Measurements from ENCODE around the gene PFKM. TPM values are rescaled to one million over a fixed set of nuclear protein-coding genes. Genes with fewer than 3 reads are reported as not detected.

PFKM gene
- total and polyA plus RNA-seq, 9 of the 15 experiments (the other 6 are each of a cell fraction or from before 2014, with no cell fraction given) = 16.5 to 39.9 (median 31.7) TPM

DNA sequence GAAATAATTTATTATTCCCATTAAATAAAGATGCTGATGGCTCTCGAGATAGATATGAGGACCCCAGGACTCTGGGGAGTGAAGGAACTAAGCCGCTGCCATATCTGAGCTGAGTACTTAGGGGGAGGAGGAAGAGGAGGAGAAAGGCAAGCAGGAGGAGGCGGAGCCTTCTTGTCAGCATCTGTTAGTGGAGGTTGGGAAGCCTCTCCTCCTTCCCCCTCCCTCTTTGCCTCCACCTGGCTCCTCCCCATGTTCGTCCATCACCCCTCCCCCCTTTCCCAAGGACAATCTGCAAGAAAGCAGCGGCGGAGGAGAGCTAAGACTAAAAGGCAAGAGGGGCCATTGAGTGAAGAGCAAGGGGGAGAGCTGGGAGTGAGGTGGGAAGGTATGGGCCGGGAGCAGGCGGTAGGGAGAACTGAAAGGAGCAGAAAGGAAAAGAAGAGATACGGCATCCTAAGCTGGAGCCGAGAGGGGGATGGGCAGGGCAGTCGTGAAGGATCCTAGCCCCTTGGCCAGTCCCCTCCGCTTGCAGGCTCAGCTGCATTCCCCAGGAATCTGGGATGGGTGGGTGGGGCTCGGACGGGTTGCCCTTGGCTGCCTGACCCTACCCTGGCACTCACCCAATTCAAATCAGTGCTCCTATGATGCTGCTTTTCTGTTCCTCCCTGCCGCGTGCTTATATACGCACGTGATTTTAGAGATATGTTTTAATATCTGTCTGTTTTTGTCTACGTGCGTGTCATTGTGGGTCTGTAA is at the start of gene PFKM (continued):
- TF ChIP-seq ARNT (IDR thresholded peaks at IDR 0.05) (0 out of 4 replicates have a peak, but pooled peaks of 1 of the 2 experiments have one; percentile 15), NONO (IDR thresholded peaks at IDR 0.05; ENCODE audit: low read depth in 2 of 2, low read length in 1 of 2) (0 out of 4 replicates have a peak, but pooled peaks of 1 of the 2 experiments have one; percentile 16), SMAD4 (CRISPR knock-in tag; conservative IDR thresholded peaks at IDR 0.05) (no peak), BRD9 (IDR thresholded peaks at IDR 0.05; ENCODE audit: low read depth, partially characterized antibody) (no peak), HDAC2 (IDR thresholded peaks at IDR 0.05) (peak; percentile 84; the same call in 1 of the 2 replicates), MYC (IDR thresholded peaks at IDR 0.05; ENCODE audit: low read depth, low read length) (peak; percentile 21; the same call in 1 of the 2 replicates), MYC (CRISPR knock-in tag; IDR thresholded peaks at IDR 0.05; ENCODE audit: borderline replicate concordance, low read depth) (no peak), TOE1 (IDR thresholded peaks at IDR 0.05; ENCODE audit: borderline replicate concordance) (peak; percentile 50; the same call in 1 of the 2 replicates), TOE1 (CRISPR knock-in tag; IDR thresholded peaks at IDR 0.05; ENCODE audit: borderline replicate concordance, low read depth) (no peak), PHB2 (IDR thresholded peaks at IDR 0.05; ENCODE audit: low read depth) (no peak), MTF1 (CRISPR knock-in tag; IDR thresholded peaks at IDR 0.05; ENCODE audit: borderline replicate concordance) (no peak), ZNF707 (CRISPR knock-in tag; conservative IDR thresholded peaks at IDR 0.05) (no peak)
- TF ChIP-seq, protein P1, sequence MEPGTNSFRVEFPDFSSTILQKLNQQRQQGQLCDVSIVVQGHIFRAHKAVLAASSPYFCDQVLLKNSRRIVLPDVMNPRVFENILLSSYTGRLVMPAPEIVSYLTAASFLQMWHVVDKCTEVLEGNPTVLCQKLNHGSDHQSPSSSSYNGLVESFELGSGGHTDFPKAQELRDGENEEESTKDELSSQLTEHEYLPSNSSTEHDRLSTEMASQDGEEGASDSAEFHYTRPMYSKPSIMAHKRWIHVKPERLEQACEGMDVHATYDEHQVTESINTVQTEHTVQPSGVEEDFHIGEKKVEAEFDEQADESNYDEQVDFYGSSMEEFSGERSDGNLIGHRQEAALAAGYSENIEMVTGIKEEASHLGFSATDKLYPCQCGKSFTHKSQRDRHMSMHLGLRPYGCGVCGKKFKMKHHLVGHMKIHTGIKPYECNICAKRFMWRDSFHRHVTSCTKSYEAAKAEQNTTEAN (CRISPR knock-in tag; IDR thresholded peaks at IDR 0.05) = no peak
- TF ChIP-seq, protein P2, sequence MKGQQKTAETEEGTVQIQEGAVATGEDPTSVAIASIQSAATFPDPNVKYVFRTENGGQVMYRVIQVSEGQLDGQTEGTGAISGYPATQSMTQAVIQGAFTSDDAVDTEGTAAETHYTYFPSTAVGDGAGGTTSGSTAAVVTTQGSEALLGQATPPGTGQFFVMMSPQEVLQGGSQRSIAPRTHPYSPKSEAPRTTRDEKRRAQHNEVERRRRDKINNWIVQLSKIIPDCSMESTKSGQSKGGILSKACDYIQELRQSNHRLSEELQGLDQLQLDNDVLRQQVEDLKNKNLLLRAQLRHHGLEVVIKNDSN (CRISPR knock-in tag; IDR thresholded peaks at IDR 0.05) = no peak
- TF ChIP-seq, protein P3, sequence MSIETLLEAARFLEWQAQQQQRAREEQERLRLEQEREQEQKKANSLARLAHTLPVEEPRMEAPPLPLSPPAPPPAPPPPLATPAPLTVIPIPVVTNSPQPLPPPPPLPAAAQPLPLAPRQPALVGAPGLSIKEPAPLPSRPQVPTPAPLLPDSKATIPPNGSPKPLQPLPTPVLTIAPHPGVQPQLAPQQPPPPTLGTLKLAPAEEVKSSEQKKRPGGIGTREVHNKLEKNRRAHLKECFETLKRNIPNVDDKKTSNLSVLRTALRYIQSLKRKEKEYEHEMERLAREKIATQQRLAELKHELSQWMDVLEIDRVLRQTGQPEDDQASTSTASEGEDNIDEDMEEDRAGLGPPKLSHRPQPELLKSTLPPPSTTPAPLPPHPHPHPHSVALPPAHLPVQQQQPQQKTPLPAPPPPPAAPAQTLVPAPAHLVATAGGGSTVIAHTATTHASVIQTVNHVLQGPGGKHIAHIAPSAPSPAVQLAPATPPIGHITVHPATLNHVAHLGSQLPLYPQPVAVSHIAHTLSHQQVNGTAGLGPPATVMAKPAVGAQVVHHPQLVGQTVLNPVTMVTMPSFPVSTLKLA (conservative IDR thresholded peaks at IDR 0.05) = peak; percentile 37 to 56; a peak in 2 of 4 replicates
